ENCODE data around the gene IRF2. TPM values are rescaled to one million over a fixed set of nuclear protein-coding genes. Genes with fewer than 3 reads are reported as not detected.
A peak's percentile ranks its signal among the peaks of the same experiment; 100 is the strongest.

Gene IRF2
- total RNA-seq, 3 donors from 2014 or later: 39.3 to 59.8 (median 53.5) TPM

- H3K36me3 ChIP-seq (ENCODE audit: low read depth): no peaks in the 10 kb centered on the region
- intact Hi-C loops (cut with DNase I, micrococcal nuclease): no loop called here
- no peak for ATAC-seq
- no peak for TF ChIP-seq CTCF (IDR thresholded peaks at IDR 0.05)
- H3K9me3 ChIP-seq: no peaks in the 10 kb centered on the region
- no peaks in the 10 kb centered on the region for H3K4me1 ChIP-seq (ENCODE audit: low read depth)
- no peak for DNase-seq
- H3K4me3 ChIP-seq: no peak overlapping the region
Measured at GRCh38 chr4:184370711-184371389, 103.5 kb downstream of the IRF2 start.

- no peak for TF ChIP-seq CTCF (IDR thresholded peaks at IDR 0.05)
- no peak for DNase-seq
- no peak overlapping the region for H3K4me3 ChIP-seq
- peaks cover under 1% of the 10 kb centered on the region for H3K4me1 ChIP-seq (ENCODE audit: low read depth)
- intact Hi-C loops (cut with DNase I, micrococcal nuclease): no loop called here
- no peaks in the 10 kb centered on the region for H3K9me3 ChIP-seq
- no peaks in the 10 kb centered on the region for H3K36me3 ChIP-seq (ENCODE audit: low read depth)
- no peak for ATAC-seq
Measured at GRCh38 chr4:184369871-184370270, 104.5 kb downstream of the IRF2 start.

GRCh38 chr4:184368731-184369130 is 105.6 kb downstream of the IRF2 start:
- intact Hi-C loops (cut with DNase I, micrococcal nuclease): no loop called here
- no peak for ATAC-seq
- no peak for DNase-seq
- no peak for TF ChIP-seq CTCF (IDR thresholded peaks at IDR 0.05)
- Histone ChIP-seq H3K4me1 (ENCODE audit: low read depth) (peaks cover 4% of the 10 kb centered on the region), H3K36me3 (ENCODE audit: low read depth) (no peaks in the 10 kb centered on the region), H3K4me3 (no peak overlapping the region), H3K9me3 (no peaks in the 10 kb centered on the region)

GRCh38 chr4:184368290-184368689 is 106.1 kb downstream of the IRF2 start:
- Histone ChIP-seq H3K4me1 (ENCODE audit: low read depth) (peaks cover 4% of the 10 kb centered on the region), H3K36me3 (ENCODE audit: low read depth) (no peaks in the 10 kb centered on the region), H3K4me3 (no peak overlapping the region), H3K9me3 (no peaks in the 10 kb centered on the region)
- DNase-seq (no peak), ATAC-seq (peak; percentile 40)
- no peak for TF ChIP-seq CTCF (IDR thresholded peaks at IDR 0.05)
- intact Hi-C loops (cut with DNase I, micrococcal nuclease): no loop called here

GRCh38 chr4:184364100-184364921 is 110.0 kb downstream of the IRF2 start:
- DNase-seq (no peak), ATAC-seq (peak; percentile 74)
- no peak overlapping the region for H3K4me3 ChIP-seq
- TF ChIP-seq CTCF (IDR thresholded peaks at IDR 0.05): no peak
- intact Hi-C loops (cut with DNase I, micrococcal nuclease): no loop called here
- H3K9me3 ChIP-seq: no peaks in the 10 kb centered on the region
- H3K36me3 ChIP-seq (ENCODE audit: low read depth): no peaks in the 10 kb centered on the region
- H3K4me1 ChIP-seq (ENCODE audit: low read depth): peaks cover 4% of the 10 kb centered on the region
